GM21529 (cell line): ENCODE results near the gene CDC42BPB.
"Not testable (repeated sequence)": the region's sequence is repeated elsewhere in the genome, so short reads cannot be mapped to it uniquely, and the experiment has no call there.

Experiments used
- ATAC-seq: cut with Tn5 transposase; IDR thresholded peaks from one replicate; pipeline ENCODE4 v1.9.1; 2021; ENCODE audit not compliant: unreplicated experiment

CDC42BPB gene

DNA sequence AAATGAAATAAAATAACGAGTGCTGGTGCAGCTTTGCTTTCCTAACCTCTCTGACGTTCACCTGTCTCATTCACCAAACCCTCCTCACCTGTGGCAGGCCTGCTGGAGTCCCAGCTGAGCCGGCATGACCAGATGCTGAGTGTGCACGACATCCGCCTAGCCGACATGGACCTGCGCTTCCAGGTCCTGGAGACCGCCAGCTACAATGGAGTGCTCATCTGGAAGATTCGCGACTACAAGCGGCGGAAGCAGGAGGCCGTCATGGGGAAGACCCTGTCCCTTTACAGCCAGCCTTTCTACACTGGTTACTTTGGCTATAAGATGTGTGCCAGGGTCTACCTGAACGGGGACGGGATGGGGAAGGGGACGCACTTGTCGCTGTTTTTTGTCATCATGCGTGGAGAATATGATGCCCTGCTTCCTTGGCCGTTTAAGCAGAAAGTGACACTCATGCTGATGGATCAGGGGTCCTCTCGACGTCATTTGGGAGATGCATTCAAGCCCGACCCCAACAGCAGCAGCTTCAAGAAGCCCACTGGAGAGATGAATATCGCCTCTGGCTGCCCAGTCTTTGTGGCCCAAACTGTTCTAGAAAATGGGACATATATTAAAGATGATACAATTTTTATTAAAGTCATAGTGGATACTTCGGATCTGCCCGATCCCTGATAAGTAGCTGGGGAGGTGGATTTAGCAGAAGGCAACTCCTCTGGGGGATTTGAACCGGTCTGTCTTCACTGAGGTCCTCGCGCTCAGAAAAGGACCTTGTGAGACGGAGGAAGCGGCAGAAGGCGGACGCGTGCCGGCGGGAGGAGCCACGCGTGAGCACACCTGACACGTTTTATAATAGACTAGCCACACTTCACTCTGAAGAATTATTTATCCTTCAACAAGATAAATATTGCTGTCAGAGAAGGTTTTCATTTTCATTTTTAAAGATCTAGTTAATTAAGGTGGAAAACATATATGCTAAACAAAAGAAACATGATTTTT, 151.9 kb downstream of the CDC42BPB start:
- ATAC-seq = no peak

DNA sequence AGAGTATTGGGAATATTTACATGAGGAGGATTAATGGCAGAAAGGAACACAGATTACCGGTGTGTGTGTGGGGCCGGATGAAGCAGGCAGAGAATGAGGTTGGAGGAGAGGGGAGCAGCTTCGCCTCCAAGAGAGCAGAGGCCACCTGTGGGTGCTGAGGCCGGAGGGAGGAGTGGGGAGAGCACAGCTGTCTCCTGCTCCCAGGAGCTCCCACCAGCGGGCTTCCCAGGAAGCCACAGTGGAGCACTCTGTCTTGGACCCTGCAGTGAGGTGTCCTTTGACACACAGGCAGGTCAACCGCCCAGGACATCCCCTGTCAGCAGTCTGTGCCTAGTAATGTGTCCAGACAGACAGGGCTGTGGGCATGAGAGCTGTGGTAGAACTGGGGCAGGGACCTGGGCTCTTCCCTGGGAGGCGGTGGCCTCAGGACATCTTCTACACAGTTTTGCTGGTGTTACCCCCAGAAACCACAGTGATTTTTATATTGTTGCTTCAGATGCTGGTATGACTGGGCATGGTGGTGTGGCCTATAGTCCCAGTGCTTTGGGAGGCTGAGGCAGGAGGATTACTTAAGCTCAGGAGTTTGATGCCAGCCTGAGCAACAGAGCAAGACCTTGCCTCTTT, 153.3 kb downstream of the CDC42BPB start:
- ATAC-seq = no peak

DNA sequence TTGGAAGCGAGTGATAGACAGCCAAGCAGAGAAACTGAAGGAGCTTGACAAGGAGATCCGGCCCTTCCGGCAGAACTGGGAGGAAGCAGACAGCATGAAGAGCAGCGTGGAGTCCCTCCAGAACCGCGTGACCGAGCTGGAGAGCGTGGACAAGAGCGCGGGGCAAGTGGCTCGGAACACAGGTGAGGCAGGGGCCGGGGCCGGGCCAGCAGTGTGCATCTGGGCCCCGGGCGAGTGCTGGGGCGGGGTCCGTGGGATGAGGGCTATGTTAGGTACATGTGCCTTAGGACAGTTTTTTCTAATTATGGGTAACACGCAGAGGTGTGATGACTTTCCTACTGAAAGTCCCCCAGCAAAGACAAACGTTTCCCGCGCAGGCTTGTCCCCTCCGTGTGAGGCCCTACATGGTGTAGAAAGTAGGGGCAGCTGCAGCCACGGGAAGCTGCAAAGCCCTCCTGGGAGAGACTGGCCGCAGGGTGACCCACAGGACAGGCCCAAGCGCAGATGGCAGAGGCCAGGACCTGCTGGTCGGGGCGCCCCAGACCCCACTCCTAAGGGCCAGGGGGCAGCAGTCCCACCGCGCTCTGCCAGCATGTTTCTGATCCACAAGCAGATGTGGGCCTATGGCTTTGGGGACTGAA, 154.0 kb downstream of the CDC42BPB start:
- no peak for ATAC-seq

DNA sequence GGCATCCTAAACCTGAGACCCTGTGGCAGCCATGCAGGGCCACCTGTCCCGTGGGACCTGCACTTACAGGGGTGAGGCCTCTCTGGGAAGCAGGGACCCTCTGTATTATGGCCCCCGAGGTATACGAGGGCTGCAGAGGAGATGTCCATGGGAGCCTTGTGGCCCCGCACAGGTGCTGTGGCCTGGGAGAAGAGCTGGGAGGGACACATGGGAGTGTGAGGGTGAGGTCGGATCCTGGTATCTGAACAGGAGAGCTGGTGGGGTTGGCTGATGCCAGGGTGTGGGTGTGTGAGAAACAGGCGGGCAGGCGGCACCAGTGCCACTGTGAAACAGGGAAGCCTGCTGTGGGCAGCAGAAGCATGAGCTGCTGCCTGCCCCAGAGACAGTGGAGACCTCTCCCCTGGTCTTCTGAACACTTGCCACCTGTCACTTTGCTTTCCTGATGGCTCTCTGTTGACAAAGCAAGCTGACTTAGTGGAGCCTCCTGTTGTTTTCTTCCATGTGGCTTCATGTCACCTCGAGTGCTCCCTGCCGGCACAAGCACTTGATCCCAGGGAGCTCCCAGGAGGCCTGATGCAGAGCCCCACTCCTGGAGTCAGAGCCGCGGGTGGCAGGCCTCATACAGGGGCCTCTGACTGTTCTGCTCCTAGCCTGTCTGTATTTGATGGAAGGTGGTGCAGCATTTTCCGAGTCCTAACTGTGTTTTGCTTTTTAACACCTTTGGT, 154.7 kb downstream of the CDC42BPB start:
- ATAC-seq = no peak

DNA sequence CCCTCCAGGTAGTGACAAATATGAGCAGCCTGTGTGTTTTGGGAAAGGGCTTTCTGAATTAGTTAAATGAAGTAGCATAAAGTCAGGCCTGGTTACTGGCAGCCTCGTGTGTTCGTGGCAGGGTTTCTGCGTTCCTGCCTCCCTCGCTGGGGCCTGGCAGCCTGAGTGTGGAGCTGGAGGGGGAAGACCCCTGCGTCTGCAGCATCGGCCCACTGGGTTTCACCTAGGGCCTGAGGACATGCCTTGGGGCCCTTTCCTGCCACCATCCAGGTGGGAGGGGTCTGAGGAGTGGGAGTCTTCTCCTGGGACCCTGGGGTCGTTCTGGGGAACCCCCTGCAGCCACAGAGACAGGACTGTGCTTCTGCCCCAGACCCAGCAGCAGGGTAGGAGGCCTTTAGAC, 155.3 kb downstream of the CDC42BPB start:
- no peak for ATAC-seq

DNA sequence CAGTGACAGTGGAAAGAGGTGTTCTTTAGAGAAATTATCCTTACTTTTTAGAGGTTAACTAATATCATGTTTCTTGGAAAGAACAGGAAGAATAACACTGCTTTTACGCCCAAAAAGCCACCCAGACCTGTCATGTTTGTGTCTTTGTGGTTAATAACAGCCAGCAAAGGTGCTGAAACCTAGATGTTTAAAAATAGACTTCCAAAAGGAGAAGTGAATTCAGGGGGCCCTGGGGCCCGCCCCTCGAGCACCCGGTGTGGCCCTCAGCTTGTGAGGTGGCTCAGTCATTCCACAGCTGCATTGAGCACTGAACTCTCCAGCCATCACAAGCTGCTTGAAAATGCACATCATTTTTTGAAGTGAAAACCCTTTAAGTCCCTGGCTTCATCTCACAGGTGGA, 155.7 kb downstream of the CDC42BPB start:
- ATAC-seq = peak; percentile 78

DNA sequence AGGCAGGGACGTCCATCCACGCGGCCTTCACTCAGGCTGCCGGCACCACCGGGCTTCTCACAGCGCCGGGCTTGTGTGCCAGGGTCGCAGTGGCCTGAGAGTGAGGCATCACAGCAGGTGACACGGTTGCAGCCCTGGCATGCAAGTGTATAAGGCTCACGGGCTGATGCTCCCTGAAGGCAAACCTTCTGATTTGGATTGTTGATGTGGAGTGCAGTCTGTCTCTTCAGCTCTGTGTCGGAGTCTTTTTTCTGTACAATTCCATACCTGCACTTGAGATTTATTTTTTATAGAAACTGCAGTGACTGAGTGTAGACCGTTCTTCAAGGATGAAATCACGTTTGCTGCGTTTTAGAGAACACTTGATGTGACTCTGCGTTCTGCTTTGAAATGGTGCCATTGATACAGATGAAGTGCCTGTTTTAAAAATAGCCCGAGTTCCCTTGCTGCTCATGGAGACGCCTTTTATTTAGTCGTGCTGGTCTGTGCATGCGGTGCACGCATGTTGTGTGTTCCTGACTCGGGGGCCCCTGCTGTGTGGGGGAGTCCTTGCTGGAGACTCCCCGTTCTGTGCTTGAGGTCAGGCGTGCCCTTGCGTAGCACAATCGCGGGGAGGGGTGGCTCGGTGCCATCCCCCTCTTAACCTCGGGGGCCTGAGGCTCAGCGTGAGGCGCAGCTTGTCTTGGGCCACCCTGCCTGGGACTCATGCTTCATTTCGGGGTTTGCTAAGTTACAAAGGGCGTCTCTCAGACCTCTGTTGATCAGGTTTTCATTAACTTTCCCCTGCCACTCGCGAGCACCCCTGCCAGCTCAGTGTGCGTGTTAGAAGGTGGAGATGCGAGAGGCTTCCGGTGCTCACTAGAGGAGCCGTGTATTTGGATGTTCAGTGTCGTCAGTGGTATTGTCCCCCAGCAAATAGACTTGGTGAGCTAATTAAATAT, 156.4 kb downstream of the CDC42BPB start:
- peak; percentile 52 for ATAC-seq

DNA sequence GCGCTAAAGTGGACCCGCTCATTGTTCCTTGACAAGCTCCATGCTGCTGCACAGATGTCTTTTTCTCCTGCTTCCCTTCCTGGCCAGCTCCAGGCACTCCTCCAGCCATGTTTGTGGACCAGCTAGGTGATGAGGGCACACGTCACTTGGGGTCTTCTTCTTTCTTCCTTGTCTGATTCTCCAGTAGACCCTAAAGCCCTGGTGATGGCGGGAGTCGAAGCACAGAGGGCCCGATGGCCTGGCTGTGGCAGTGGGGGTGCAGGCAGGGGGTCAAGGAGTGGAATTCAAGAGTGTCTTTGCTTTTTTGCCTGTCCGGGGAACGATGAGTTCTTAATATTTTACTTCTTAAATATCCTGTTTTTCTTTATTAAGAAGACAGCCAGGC, 157.8 kb downstream of the CDC42BPB start:
- no peak for ATAC-seq

DNA sequence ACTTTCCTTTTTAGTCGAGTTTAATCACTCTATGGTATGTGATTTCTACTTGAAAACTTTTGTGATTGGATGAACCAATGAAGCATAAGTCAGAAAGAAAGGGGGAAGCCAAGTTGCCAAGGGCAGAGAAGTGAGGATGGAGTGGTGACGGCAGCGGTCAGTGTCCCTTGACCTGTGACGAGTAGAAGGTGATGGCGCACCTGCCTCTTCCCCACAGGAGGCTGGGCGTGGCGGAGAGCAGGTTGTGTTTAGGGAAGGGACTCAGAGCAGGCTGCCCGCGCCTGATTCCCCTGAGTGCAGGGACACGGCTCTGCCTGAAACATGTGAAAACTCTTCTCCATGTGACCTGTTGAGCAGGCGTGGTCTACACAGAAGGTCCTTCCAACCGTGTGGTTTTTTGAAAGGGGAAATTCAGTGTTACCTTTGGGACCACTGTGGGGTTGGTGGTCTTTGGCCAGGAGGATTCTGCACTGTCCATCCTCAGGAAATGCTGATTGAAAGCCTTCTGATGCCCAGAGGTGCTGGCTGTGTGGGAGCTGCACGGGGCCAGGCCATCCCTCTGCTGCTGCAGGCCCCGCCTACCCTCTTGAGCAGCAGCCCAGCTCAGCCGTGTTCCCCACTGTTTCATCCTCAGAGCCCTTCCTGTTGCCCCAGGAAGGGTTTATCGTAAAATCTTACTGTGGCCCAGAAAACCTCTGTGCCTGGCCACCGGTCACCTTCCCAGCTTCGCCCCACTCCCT, 158.4 kb downstream of the CDC42BPB start:
- no peak for ATAC-seq

DNA sequence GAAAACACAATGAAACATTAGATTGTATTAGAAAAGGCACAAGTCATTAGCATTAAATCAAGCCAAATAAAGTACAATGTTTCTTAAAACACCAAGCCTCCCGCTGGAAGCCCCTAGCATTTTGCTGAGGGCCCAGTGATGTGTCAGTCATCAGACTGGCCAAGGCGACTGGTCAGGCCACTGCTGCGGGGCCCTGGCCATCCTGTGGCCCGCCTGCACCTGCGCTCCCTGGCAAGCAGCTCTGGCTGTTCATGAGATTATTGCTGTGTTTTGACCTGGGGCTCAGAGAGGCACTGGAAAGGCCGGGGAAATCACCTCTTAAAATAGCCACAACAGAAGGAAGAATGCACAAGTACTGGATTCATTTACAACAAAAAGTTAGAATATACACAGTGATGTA, 159.1 kb downstream of the CDC42BPB start:
- no peak for ATAC-seq

DNA sequence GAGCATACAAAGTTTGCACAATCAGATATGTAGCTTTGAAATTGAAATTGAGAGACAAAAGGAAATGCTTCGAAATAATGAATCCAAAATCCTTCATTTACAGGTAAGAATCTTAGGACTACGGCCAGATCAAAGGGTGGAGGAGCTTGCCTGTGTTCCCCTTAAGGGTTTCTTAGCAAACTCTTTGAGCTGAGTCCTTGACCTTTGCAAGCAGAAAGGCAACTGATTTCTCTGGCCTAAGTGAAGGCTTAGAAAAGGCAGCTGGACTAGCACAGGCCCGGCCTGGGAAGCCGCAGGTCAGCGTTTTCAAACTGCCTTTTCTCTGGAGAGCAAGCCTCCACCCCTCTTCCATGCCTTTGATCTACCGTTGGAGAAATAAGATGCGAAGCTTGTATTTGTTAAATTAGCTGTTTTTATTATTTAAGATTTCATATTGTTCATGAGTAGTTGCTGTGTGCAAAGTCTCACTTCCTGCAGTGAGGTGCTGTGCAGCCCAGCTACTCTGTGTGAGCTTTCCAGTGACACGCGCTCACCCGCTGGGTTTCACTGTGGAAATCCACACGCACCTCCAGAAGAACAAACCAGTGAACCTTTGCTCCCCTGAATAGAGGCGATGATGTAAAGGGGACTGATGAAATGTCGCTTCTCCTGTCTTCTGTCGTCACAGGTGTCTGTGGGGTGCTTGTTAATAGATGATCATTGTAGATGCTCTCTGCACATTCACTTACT, 159.9 kb downstream of the CDC42BPB start:
- ATAC-seq = no peak

DNA sequence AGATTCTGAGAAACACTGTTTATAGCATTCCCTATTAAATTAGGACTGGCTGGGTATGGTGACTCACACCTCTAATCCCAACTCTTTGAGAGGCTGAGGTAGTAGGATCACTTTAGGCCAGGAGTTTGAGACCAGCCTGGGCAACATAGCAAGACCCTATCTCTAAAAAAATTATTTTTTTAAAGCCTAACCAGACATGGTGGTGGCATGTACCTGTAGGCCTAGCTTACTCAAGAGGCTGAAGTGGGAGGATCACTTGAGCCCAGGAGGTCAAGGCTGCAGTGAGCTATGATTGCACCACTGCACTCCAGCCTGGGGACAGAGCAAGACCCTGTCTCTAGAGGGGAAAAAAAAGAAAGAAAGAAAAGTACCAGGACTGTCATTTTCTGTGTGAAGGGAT, 160.6 kb downstream of the CDC42BPB start:
- ATAC-seq = not testable (repeated sequence)

DNA sequence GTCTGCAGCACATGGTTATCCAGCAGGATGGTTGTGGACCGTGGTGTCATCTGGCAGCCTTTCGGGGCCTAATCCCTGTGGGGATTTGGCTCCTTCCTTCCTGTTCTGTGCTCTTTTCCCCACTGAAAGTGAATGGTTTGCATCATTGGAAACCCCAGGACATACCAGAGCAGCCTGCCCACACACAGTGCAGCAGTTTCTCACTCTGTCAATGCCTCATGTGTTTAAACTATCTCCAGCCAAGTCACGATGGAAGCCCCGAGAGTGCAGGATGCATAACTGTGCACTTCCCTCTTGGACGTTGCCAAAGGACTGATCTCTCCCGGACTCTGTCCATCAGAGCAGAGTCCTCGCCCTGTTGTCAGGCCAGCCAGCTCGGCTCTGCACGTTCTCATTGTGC, 163.9 kb downstream of the CDC42BPB start:
- ATAC-seq = no peak

DNA sequence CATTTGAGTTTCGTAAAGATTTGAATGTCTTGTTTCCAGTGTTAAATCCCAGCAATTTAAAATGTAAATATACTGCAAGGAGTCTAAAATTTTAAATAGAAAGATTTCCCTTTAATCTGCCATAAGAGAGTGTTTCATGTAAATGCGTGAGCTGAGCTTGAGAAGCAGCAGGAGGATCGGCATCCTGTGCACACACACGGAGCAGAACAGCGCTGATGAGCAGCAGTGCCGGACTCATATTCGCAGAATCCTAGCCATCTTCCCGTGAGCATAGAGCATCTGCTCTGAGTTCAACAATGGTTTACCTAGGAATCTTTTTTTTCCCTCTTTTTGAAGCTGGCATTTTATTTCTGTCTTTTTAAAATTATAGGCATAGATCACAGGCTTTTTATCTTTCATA, 164.7 kb downstream of the CDC42BPB start:
- ATAC-seq = no peak

DNA sequence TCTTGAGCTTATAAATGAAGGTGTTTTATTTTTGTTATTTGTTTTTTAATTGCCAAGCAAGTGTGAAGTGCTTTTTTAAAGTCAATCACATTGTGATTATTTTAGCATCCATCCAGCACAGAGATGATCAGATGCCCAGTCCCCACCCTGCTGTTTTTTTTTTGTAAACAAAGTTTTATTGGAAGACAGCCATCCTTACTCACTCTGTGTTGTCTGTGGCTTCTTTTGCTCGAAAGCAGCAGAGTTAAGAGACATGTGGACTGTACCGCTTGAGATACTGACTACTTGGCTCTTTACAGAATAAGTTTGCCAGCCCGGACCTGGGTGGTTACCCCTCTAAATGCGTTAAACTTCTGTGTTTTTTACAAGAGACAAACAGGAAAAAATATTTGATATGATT, 165.8 kb downstream of the CDC42BPB start:
- no peak for ATAC-seq

DNA sequence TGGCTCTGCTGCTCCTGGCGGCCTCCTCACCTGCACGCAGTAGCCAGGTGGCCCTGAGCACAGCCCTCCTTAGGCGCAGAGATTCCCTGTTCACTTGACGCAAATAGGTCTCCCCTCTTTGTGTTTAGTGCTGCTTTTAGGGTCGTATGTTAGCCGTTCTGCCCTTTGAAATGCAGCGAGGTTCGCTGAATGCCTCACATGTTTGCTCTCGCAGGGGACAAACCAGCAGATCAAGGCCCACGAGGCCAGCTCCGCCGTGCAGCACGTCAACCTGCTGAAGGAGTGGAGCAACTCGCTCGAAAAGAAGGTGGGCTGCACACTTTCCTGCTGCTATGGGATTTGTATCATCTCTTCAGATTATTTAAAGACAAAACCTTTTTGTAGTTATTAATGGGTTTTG, 166.2 kb downstream of the CDC42BPB start:
- no peak for ATAC-seq

DNA sequence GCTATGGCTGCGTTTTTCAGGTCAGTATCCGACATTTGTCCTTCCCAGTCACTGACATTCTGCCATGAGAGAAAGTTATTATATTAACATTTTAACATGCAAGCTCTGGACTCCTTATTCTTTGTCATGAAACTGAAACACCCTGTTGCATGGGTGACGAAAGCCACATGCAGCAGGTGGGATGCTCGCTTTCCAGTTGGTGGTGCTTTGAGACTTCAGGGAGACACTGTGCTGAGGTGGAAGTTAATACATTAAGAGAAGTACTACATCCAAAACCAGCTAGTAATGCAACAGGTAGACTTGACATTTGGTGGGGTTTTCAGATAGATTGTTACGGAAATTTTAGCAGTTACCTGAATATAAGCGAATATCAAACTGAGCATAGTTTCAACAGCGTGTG, 167.7 kb downstream of the CDC42BPB start:
- ATAC-seq = no peak

DNA sequence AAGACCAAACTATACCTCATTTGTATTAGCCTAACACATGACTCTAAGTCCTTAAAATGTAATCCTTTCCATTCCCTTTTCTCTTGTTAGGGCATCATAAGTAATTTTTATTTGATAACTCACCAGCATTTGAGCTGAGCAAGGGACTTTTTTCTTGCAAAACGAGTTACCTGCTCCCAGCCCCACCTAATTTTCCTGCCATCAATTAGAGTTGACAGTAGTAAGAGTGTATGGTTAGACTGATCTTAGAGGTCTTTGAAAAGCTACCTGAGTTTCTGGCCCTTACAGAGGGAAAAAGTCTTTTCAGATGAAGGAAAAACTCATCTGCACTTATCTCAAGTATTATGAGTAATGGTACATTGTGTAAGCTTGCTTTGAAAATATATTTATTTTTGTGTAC, 168.6 kb downstream of the CDC42BPB start:
- no peak for ATAC-seq
